ENCODE measurements around the gene DNAJC11.

DNAJC11 gene

GRCh38 chr1:6627841-6628545, 73.6 kb downstream of the DNAJC11 start:
- H3K4me3 ChIP-seq (ENCODE audit: low read depth, low read length), result no peak overlapping the region
- DNase-seq (ENCODE audit: low read depth, low spot score), result no peak
- in situ Hi-C loops (cut with HindIII; ENCODE audit: low sequenced_read_pairs), result no loop called here
- TF ChIP-seq, protein P1, sequence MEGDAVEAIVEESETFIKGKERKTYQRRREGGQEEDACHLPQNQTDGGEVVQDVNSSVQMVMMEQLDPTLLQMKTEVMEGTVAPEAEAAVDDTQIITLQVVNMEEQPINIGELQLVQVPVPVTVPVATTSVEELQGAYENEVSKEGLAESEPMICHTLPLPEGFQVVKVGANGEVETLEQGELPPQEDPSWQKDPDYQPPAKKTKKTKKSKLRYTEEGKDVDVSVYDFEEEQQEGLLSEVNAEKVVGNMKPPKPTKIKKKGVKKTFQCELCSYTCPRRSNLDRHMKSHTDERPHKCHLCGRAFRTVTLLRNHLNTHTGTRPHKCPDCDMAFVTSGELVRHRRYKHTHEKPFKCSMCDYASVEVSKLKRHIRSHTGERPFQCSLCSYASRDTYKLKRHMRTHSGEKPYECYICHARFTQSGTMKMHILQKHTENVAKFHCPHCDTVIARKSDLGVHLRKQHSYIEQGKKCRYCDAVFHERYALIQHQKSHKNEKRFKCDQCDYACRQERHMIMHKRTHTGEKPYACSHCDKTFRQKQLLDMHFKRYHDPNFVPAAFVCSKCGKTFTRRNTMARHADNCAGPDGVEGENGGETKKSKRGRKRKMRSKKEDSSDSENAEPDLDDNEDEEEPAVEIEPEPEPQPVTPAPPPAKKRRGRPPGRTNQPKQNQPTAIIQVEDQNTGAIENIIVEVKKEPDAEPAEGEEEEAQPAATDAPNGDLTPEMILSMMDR (IDR thresholded peaks at IDR 0.05; ENCODE audit: low read depth, low read length), result no peak

- in situ Hi-C loops (cut with HindIII; ENCODE audit: low sequenced_read_pairs), result no loop called here
- TF ChIP-seq, protein P1 (IDR thresholded peaks at IDR 0.05; ENCODE audit: low read depth, low read length), result no peak
- DNase-seq (ENCODE audit: low read depth, low spot score), result no peak
- no peak overlapping the region for H3K4me3 ChIP-seq (ENCODE audit: low read depth, low read length)
Measured at GRCh38 chr1:6627031-6627430, 74.6 kb downstream of the DNAJC11 start.

GRCh38 chr1:6625584-6626149, 75.9 kb downstream of the DNAJC11 start:
- peak overlapping the region; percentile 69 for H3K4me3 ChIP-seq (ENCODE audit: low read depth, low read length)
- TF ChIP-seq, protein P1 (IDR thresholded peaks at IDR 0.05; ENCODE audit: low read depth, low read length), result no peak
- in situ Hi-C loops (cut with HindIII; ENCODE audit: low sequenced_read_pairs), result no loop called here
- peak; percentile 34 for DNase-seq (ENCODE audit: low read depth, low spot score)

DNA sequence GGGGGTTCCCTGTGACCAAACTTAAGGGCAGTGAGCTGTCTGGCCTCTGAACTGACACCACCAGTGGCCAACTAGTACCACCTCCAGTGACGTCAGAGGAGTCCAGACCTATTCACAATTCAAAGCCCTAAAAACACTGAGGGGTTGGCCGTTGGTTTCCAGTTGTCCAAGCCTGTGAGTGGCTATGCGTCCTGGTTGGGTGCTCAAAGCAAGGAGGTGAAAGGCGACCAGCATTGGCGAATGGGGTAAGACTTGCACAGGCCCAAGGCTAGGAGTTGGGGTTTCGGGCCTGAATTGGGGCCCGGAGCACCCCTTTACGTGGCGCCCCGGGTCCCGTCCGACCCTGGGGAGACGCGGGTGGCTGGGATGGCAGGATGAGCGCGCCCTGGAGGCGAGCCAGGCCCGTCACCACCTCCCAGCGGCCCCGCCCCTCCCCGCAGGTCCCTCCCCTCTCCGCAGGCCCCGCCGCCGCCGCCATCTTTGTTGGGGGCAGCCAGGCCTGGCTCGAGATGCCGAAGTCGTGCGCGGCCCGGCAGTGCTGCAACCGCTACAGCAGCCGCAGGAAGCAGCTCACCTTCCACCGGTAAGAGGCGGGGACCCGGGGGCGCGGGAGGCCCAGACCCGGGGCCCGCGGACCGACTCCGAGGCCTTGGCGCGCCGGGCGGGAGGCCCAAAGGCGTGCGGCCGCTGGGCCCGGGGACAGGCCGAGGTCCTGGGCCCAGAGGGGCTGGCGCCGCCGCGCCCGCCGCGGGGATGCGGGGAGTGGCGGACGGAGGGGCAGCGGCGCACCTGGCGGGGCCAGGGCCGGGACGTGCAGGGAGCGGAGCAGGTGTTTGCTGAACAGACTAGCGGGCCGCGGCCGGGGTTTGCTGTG, 76.7 kb downstream of the DNAJC11 start, which contains the start of gene THAP3:
Gene THAP3 (plus strand): TSS at position 159 of the 874 bp plus-strand sequence. CDS start 351 bp downstream, at position 510.
- in situ Hi-C loops (cut with HindIII; ENCODE audit: low sequenced_read_pairs), result no loop called here
- TF ChIP-seq, protein P1 (IDR thresholded peaks at IDR 0.05; ENCODE audit: low read depth, low read length), result no peak
- peak within 1 kb of the TSS; percentile 69 for H3K4me3 ChIP-seq (ENCODE audit: low read depth, low read length)
- DNase-seq (ENCODE audit: low read depth, low spot score), result peak; percentile 85

- in situ Hi-C loops (cut with HindIII; ENCODE audit: low sequenced_read_pairs), result no loop called here
- TF ChIP-seq, protein P1 (IDR thresholded peaks at IDR 0.05; ENCODE audit: low read depth, low read length), result no peak
- DNase-seq (ENCODE audit: low read depth, low spot score), result no peak
- H3K4me3 ChIP-seq (ENCODE audit: low read depth, low read length), result no peak overlapping the region
Measured at GRCh38 chr1:6623269-6623965, 78.2 kb downstream of the DNAJC11 start.
